GM18526 (cell line): ENCODE results near the gene SRP9.

ENCODE experiments used
- POLR2A ChIP-seq: IDR thresholded peaks from 3 replicates; pipeline ENCODE4 v1.6.1; 2011; ENCODE audit not compliant: insufficient read length; ENCODE audit errors: extremely low read depth

Gene SRP9

GRCh38 chr1:225809842-225810578 is 32.4 kb downstream of the SRP9 start, which contains the start of gene EPHX1:
TSS of gene EPHX1 (plus strand) at chr1:225810124. CDS start at chr1:225828730, 18,606 bp downstream.
- TF ChIP-seq POLR2A, result peak; percentile 42

GRCh38 chr1:225811622-225812487 is 34.2 kb downstream of the SRP9 start:
- no peak for TF ChIP-seq POLR2A

- no peak for TF ChIP-seq POLR2A
Observed at GRCh38 chr1:225812488-225813213, 35.0 kb downstream of the SRP9 start.

DNA sequence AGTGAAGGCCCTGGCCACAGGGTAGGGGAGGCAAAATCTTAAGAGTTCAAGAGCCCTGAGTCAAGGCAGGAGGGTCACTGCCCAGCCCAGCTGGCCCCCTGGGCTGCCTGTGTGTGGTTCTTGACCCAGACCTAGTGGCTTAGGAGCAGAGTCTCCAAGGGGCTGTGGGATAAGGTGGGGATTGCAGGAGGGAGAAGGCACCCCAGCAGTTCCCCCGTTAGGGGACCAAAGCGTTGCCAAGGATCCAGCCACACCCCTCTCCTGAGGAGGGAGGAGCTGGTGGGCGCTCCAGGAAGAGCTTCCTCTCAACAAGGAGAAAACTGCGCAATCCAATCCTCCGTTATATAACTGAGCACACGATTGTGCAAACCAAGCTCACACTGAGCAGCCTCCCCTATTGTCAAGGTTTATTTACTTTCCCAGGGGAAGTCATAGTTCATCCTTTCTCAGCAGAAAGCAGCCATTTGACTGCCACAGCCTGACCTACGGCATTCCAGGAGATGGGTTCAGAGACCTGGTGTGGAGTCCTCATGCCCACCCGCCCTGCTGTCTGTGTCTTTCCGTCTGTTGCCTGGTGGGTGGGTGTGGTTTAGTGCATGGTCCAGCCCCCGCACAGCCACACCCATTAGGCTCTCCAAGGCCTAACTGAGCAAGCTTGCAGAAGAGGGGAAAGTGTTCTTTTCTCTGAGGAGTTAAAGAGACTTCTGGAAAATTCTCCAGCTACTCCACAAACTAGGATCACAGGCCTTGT is 35.8 kb downstream of the SRP9 start:
- no peak for TF ChIP-seq POLR2A

DNA sequence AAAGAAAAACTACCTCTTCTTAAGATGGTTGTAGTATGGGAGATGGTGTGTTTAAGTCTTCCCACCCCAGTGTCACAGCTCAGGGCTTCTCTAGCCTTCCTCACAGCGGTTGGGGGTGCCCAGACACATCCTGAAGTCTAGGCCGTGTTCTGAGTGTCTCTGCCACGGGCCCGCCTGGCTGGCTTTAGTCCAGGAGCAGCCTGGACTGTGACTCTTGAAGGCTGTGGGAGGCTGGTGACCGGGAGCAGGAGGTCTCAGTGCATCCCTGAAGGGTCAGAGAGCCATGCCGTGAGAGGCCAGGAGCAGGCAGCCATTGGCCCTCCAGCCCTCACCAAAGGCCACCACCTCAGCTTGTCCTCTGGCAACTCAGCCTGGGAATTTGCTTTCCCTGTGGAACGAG is 36.8 kb downstream of the SRP9 start:
- TF ChIP-seq POLR2A, result no peak

DNA sequence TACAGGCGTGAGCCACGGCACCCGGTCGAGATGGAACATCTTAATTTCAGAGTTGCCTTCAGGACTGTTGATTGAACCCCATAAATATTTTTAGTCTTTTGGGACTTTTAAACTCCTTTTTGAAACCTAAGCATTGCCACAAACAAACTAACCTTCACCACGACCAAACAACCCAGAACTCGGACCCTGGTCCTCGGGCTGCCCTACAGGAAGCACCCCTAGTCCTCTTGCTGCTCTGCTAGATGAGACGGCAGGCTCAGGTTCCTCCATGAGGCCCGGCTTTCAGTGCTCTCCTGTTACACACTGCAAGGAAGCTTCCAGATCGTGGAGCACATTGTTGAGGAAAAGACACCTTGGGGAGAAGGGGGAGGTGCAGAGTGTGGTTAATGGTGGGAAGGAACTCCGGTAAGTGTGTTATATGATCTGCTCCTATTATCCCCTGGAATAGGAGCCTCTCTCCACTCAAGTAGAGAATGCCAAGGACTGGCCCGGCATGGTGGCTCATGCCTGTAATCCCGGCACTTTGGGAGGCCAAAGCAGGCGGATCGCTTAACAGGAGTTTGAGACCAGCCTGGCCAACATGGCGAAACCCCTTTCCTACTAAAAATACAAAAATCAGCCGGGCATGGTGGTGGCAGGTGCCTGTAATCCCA is 38.0 kb downstream of the SRP9 start:
- TF ChIP-seq POLR2A, result no peak

DNA sequence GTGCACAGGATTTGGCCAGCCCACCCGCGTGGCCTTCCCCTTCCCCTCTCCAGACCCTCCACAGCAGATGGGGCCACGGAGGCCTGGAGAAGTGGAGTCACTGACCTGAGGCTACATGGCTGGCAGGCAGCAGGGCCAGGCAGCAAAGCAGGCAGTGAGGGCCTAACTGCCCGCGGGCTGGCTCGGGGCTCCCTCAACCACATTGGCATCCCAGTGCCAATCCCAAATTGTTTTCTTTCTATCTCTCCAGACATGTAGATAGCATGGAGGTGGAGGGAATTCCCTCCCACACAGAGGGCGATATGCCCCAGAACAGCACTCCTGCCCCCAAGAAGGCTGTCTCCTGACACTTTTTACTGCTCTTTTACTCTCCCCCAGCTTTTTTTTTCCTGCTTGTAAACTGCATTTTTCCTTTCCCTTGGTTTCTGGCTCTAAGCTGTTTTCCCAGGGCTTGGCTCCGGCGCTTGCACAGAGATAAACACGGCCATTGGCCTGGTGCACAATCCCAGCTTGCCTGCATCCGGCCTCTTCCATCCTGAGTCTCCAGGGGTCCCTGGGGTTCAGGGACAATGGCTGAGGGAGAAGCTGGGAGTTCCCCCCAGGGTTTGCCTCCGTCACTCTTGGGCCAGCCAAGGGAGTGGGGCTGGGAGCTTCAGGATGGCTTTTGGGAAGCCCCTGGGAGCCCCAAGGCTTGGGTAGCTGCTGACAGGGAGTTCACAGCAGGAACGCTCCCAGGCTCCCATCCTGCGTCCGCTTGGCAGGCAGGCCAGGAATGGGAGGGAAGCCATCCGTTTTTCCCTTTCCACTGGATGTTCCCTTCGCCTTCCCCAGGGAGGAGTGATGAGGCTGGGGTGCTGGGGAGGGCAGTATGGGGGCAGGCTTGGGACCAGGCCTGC is 39.3 kb downstream of the SRP9 start:
- no peak for TF ChIP-seq POLR2A

GRCh38 chr1:225817611-225818061 is 40.0 kb downstream of the SRP9 start:
- TF ChIP-seq POLR2A, result no peak

DNA sequence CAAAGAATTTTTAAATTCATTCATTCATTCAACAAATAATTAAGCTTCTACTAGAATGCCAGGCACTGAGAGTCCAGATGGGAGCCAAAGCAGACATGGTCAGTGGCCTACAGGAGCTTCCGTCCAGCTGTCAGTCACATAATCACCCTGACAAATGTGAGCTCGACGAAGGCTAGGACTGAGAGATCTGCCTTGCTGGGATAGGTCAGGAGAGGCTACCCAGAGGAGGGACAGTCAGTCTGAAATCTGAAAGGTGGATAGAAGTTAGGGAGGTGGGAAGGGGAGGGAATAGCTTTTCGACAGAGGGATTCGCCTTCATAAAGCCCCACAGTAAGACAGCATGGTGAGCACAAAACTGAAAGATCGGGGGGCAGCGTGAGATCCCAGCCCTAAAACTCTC is 40.6 kb downstream of the SRP9 start:
- no peak for TF ChIP-seq POLR2A

- no peak for TF ChIP-seq POLR2A
Observed at GRCh38 chr1:225819346-225820192, 41.9 kb downstream of the SRP9 start.

GRCh38 chr1:225820522-225821120 is 43.0 kb downstream of the SRP9 start:
- TF ChIP-seq POLR2A, result no peak
